ENCODE data around the gene LRRC4B. TPM values are rescaled to one million over a fixed set of nuclear protein-coding genes. Genes with fewer than 3 reads are reported as not detected.

LRRC4B gene, protein sequence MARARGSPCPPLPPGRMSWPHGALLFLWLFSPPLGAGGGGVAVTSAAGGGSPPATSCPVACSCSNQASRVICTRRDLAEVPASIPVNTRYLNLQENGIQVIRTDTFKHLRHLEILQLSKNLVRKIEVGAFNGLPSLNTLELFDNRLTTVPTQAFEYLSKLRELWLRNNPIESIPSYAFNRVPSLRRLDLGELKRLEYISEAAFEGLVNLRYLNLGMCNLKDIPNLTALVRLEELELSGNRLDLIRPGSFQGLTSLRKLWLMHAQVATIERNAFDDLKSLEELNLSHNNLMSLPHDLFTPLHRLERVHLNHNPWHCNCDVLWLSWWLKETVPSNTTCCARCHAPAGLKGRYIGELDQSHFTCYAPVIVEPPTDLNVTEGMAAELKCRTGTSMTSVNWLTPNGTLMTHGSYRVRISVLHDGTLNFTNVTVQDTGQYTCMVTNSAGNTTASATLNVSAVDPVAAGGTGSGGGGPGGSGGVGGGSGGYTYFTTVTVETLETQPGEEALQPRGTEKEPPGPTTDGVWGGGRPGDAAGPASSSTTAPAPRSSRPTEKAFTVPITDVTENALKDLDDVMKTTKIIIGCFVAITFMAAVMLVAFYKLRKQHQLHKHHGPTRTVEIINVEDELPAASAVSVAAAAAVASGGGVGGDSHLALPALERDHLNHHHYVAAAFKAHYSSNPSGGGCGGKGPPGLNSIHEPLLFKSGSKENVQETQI
- total RNA-seq (2022; extraction: Qiagen RNA extraction; ENCODE audit: low read depth) = 0.31 to 0.76 TPM (median 0.60 TPM) in 5 replicates

DNA sequence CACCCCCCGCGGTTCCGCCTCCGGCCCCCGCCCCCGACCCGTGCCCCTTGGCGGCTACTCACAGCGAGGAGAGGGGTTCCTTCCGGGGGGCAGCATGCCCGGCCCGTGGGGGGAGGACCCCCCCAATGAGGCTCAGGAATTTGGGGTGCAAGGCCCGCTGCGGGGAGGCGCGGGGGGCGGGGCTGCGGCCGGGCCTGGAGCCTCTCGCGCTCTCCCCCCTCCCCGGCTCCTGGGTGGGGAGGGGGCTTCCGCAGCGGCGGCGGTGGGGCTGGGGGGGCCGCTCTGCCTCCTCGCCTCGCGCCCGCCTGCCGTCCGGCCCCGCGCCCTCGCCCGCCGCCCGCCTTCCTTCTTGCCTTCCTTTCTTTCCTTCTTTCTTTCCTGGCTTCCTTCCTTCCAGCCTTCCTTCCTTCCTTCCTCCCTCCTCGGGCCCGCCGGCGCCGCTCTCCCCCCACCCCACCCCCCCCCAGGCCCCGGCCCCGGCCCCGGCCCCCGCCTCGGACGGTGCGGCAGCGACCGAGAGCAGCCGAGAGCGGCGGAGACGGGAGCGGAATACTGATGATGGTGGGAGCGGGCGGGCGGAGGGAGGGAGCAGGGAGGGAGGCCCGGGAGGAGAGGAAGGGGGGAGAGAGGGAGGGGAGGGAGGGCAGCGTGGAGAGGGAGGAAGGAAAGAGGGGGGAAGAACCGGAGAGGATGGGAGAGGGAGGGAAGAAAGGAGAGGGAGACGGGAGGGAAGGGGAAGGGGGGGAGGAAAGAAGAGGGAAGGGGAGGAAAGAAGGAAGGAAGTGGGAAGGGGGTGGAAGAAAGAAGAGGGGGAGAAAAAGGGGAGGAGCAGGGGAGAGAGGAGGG is at the start of gene LRRC4B:
Gene LRRC4B (minus strand): TSS at position 554 of the 846 bp plus-strand sequence. CDS start 19,597 bp downstream, outside the sequence.

DNA sequence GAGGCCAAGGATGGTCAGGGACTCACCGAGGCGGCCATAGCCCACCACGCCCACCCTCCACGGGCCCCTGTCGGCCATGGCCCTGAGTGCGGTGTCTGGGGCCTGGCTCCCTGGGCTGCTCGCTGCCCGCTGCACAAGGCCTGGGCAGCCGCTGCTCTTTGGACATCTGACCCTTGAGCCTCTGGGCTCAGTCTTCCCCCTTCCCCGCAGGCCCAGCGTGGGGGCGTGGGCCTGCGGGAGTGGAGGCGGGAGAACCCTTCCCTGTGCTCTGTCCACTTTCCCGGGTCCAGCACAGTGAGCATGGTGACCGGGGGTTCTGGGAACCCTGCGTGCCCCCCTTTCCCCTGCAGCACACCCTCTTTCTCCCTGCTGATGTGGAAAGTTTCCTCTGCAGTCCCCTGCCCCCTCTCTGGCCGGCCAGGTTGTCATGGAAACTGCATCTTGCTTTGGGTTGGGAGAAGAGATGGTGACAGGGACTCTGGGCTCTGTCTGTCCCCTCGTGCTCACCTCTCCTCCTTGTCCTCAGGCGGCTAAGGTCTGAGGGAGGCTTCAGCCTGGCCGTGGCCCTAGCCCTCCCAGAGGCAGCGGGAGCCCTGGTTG is 54.4 kb downstream of the LRRC4B start, which contains the start of gene ASPDH:
Gene ASPDH (minus strand): TSS at position 168 of the 600 bp plus-strand sequence. CDS start 90 bp downstream, at position 78.

DNA sequence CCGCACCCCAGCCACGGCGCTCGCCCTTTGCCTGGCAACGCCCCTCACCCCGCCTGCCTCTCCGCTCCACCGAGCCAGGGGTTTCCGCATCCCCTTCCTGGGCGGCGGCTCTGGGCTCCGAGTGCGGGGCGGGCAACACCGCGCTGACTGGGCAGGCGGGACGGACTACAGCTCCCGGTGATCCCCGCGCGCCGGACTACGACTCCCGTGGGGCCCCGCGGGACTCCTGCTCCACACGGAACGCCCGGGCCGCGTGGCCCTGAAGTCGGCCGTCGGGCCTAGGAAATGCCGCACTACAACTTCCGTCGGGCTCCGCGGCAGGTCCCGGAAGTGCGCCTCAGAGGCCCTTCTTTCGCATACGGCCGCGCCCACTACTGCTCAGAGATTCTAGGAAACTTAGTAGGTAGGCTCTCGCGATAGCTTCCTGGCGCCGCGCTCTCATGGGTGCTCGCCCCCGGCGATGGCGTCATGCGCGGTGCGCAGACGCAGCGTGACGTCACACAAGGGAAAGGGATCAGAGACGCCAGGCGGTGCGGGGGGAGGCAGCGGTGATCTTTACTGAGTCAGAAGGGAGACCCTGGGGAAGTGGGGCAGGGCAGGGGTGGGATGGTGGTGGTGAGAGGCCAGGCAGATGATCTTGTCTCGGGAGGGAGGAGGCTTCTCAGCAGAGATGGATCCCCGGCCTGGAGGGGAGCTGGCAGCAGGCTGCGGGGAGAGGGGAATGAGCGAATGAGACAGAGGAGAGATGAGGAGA is 57.0 kb downstream of the LRRC4B start, which contains the start of gene JOSD2:
Gene JOSD2 (minus strand): TSS at position 123 of the 754 bp plus-strand sequence. CDS start 760 bp downstream, outside the sequence.

DNA sequence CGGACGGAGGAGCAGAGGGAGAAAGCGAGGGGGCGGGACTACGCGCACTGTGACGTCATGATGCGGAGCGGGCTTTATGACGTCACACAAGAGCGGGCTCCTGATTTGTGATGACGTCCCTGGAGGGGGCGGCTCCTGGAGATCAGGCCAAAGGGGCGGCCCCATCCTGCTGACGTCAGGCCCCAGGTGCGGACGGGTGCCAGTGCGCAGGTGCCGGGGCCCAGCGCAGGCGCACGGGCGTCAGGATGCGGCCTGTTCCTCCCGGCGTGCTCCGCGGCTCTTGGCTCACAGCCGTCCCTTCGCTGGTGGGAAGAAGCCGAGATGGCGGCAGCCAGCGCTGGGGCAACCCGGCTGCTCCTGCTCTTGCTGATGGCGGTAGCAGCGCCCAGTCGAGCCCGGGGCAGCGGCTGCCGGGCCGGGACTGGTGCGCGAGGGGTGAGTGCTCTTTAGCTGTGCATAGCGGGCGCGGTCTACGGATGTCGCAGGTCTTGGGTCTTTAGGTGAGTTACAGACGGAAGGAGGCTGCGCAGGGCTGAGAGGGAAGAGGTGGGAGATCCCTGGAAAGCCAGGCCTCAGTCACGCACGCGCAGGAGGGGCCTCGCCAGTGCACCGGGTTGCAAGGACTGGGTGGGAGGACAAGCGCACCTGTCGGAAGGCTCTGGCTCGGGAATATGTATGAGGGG is 91.9 kb downstream of the LRRC4B start, which contains the start of the genes EMC10 and GARIN5A:
Gene EMC10 (plus strand): TSS at position 284 of the 683 bp plus-strand sequence. CDS start 38 bp downstream, at position 322.
Gene GARIN5A (minus strand): TSS at position 625 of the 683 bp plus-strand sequence. CDS start 460 bp downstream, at position 165.

Other genes with a start within 250 kb of the LRRC4B start
- gene KCNC3, start 239.1 kb downstream of the LRRC4B start, total RNA-seq (2022; extraction: Qiagen RNA extraction; ENCODE audit: low read depth) = 1.2 to 1.8 TPM (median 1.3 TPM) in 5 replicates
- 0.71 to 1.9 TPM (median 1.5 TPM) in 5 replicates for gene NAPSA, start 202.8 kb downstream of the LRRC4B start, total RNA-seq (2022; extraction: Qiagen RNA extraction; ENCODE audit: low read depth)
- gene NR1H2, start 192.0 kb downstream of the LRRC4B start, total RNA-seq (2022; extraction: Qiagen RNA extraction; ENCODE audit: low read depth) = 61.2 to 86.8 TPM (median 81.4 TPM) in 5 replicates
- 54.0 to 87.6 TPM (median 79.1 TPM) in 5 replicates for gene POLD1, start 184.1 kb downstream of the LRRC4B start, total RNA-seq (2022; extraction: Qiagen RNA extraction; ENCODE audit: low read depth)
- gene SPIB, start 149.5 kb downstream of the LRRC4B start, total RNA-seq (2022; extraction: Qiagen RNA extraction; ENCODE audit: low read depth) = 0.18 to 0.51 TPM (median 0.33 TPM) in 5 replicates
- 0.03 TPM in 1 of 5 replicates, not detected in the others for gene MYBPC2, start 135.5 kb downstream of the LRRC4B start, total RNA-seq (2022; extraction: Qiagen RNA extraction; ENCODE audit: low read depth)
- 104 to 161 TPM (median 149 TPM) in 5 replicates for gene EMC10, start 91.9 kb downstream of the LRRC4B start, total RNA-seq (2022; extraction: Qiagen RNA extraction; ENCODE audit: low read depth)
- gene GARIN5A, start 91.6 kb downstream of the LRRC4B start, total RNA-seq (2022; extraction: Qiagen RNA extraction; ENCODE audit: low read depth) = 1.9 to 2.3 TPM (median 2.2 TPM) in 5 replicates
- gene JOSD2, start 57.2 kb downstream of the LRRC4B start, total RNA-seq (2022; extraction: Qiagen RNA extraction; ENCODE audit: low read depth) = 52.1 to 89.0 TPM (median 82.4 TPM) in 5 replicates
- not detected in 5 replicates for gene ASPDH, start 54.5 kb downstream of the LRRC4B start, total RNA-seq (2022; extraction: Qiagen RNA extraction; ENCODE audit: low read depth)
- 0.36 to 0.76 TPM (median 0.51 TPM) in 5 replicates for gene SYT3, start 71.4 kb upstream of the LRRC4B start, total RNA-seq (2022; extraction: Qiagen RNA extraction; ENCODE audit: low read depth)
- gene C19orf81, start 81.0 kb upstream of the LRRC4B start, total RNA-seq (2022; extraction: Qiagen RNA extraction; ENCODE audit: low read depth) = 4.4 to 11.2 TPM (median 9.5 TPM) in 5 replicates
- gene SHANK1, start 151.4 kb upstream of the LRRC4B start, total RNA-seq (2022; extraction: Qiagen RNA extraction; ENCODE audit: low read depth) = 0.07 to 0.35 TPM (median 0.20 TPM) in 5 replicates
- gene CLEC11A, start 154.9 kb upstream of the LRRC4B start, total RNA-seq (2022; extraction: Qiagen RNA extraction; ENCODE audit: low read depth) = 5.1 to 9.7 TPM (median 9.2 TPM) in 5 replicates
- gene GPR32, start 202.0 kb upstream of the LRRC4B start, total RNA-seq (2022; extraction: Qiagen RNA extraction; ENCODE audit: low read depth) = not detected in 5 replicates
- gene ACP4, start 222.0 kb upstream of the LRRC4B start, total RNA-seq (2022; extraction: Qiagen RNA extraction; ENCODE audit: low read depth) = not detected in 5 replicates